NCI-H82 treated with DMSO at 0.1 percent for 48 hours (cell line): ENCODE results near the gene GARRE1.
"Not testable (repeated sequence)": the region's sequence is repeated elsewhere in the genome, so short reads cannot be mapped to it uniquely, and the experiment has no call there.

Experiments
- DNase-seq: peaks from one replicate; lab custom pipeline; 2025; ENCODE audit not compliant: unreplicated experiment; lab: John Stamatoyannopoulos, UW

GARRE1 gene

GRCh38 chr19:34229721-34230120 lies 24.6 kb upstream of the GARRE1 start:
- DNase-seq = no peak

- DNase-seq = no peak
Observed at GRCh38 chr19:34230820-34231219, 23.5 kb upstream of the GARRE1 start.

GRCh38 chr19:34231439-34231838 lies 22.9 kb upstream of the GARRE1 start:
- no peak for DNase-seq

- DNase-seq = peak; percentile 77
Observed at GRCh38 chr19:34232566-34233481, 21.5 kb upstream of the GARRE1 start.

GRCh38 chr19:34235425-34235940 lies 18.9 kb upstream of the GARRE1 start:
- DNase-seq = no peak

- DNase-seq = no peak
Observed at GRCh38 chr19:34236035-34236987, 18.0 kb upstream of the GARRE1 start.

GRCh38 chr19:34237283-34237682 lies 17.1 kb upstream of the GARRE1 start:
- no peak for DNase-seq

- no peak for DNase-seq
Observed at GRCh38 chr19:34237939-34238338, 16.4 kb upstream of the GARRE1 start.

GRCh38 chr19:34241513-34242337 lies 12.6 kb upstream of the GARRE1 start:
- peak; percentile 28 for DNase-seq

GRCh38 chr19:34243138-34243875 lies 11.0 kb upstream of the GARRE1 start:
- not testable (repeated sequence) for DNase-seq

GRCh38 chr19:34243876-34244578 lies 10.3 kb upstream of the GARRE1 start:
- no peak for DNase-seq

GRCh38 chr19:34244611-34245299 lies 9.6 kb upstream of the GARRE1 start:
- DNase-seq = no peak

GRCh38 chr19:34246340-34246739 lies 8.0 kb upstream of the GARRE1 start:
- no peak for DNase-seq

- no peak for DNase-seq
Observed at GRCh38 chr19:34248941-34249340, 5.4 kb upstream of the GARRE1 start.

- DNase-seq = not testable (repeated sequence)
Observed at GRCh38 chr19:34253167-34253566, 1.2 kb upstream of the GARRE1 start.

- DNase-seq = not testable (repeated sequence)
Observed at GRCh38 chr19:34253681-34254045, 691 bp upstream of the GARRE1 start.

GRCh38 chr19:34254698-34255432 lies 511 bp downstream of the GARRE1 start:
- DNase-seq = no peak

- no peak for DNase-seq
Observed at GRCh38 chr19:34255546-34255945, 1.2 kb downstream of the GARRE1 start.
